Adrenal gland (tissue), 12 donors: ENCODE measurements around the gene RAB5B. TPM values are rescaled to one million over a fixed set of nuclear protein-coding genes. Genes with fewer than 3 reads are reported as not detected.

Source experiments
- DNase-seq, 7 donors: peaks; one replicate each; pipeline ENCODE4 v3.0.0-alpha.2; 2019 to 2020
- H3K27ac ChIP-seq, 5 donors: fragments of 200-600 bp; sonication (generic) in 4 of 5; 1 replicate in 3 of 5; 2 replicates in 2 of 5; pipeline versions ENCODE4 v1.5.1 to v1.8.0; 2016 to 2020; ENCODE audit warnings: mild to moderate bottlenecking in 1 of 5
- H3K27me3 ChIP-seq: fragments of 200-600 bp; 2 replicates; pipeline ENCODE4 v1.8.0; 2021
- H3K36me3 ChIP-seq, 2 donors: fragments of 200-600 bp; replicated peaks in 1 of 2; 1 replicate in 1 of 2; 2 replicates in 1 of 2; pipeline versions ENCODE4 v1.5.1 to v1.8.0; 2018 to 2022
- H3K4me1 ChIP-seq, 2 donors: fragments of 200-600 bp; replicated peaks in 1 of 2; 1 replicate in 1 of 2; 2 replicates in 1 of 2; pipeline versions ENCODE4 v1.5.1 to v1.8.0; 2018 to 2021
- H3K4me3 ChIP-seq, 4 donors: fragments of 200-600 bp; sonication (generic) in 3 of 4; one replicate each; pipeline ENCODE4 v1.5.1; 2016 to 2018
- H3K9me3 ChIP-seq, 3 donors: fragments of 200-600 bp; sonication (generic) in 1 of 3; replicated peaks in 1 of 3; 1 replicate in 2 of 3; 2 replicates in 1 of 3; pipeline versions ENCODE4 v1.5.1 to v1.8.0; 2016 to 2021
- POLR2A ChIP-seq, 2 donors: fragments of 450-650 bp; IDR thresholded peaks; one replicate each; pipeline ENCODE4 v1.6.1; 2017; ENCODE audit warnings: antibody characterized with exemption in 2 of 2, mild to moderate bottlenecking in 2 of 2, moderate library complexity in 1 of 2
- WGBS, 4 donors: extraction: QIAGEN DNeasy Blood & Tissue Kit in 2 of 4; methylation state at CpG; one replicate each; pipeline versions ENCODE4 v1.1.5 to v1.1.7; 2013 to 2017; 5-methylcytosine and 5-hydroxymethylcytosine counted together
- intact Hi-C, 2 donors: fragments of 100-400 bp; cut with DNase I; formaldehyde crosslinking; loops; one replicate each; pipeline versions ENCODE4 v1.14.1 to v1.15.0; 2022 to 2023
- polyA plus RNA-seq, 3 donors: library from polyadenylated mRNA; stranded (reverse); fragments of 200-250 nt in 2 of 3; fragments of 350-450 nt in 1 of 3; fragmentation: Illumina TruSeq in 1 of 3; extraction: RNeasy Lipid Tissue Mini Kit (QIAGEN cat#74804) in 1 of 3; gene quantifications; one replicate each; pipeline ENCODE4 v1.2.3, GENCODE V29; 2013 to 2014
- total RNA-seq, 9 donors: library from RNA; depleted of rRNA in 4 of 9; stranded (reverse); fragments of >200 nt in 4 of 9; fragments of 120-200 nt in 1 of 9; fragmentation: NEBNext Ultra II Directional in 1 of 9; extraction: Animal tissue kit (Norgen Biotek cat#: 25700) in 1 of 9; gene quantifications; one replicate each; pipeline versions ENCODE4 v1.1.0 to v1.2.4, GENCODE V29; 2013 to 2023
- TF ChIP-seq, protein P1 (sequence below), 6 experiments: fragments of 450-650 bp in 4 of 6; fragments of 200-600 bp in 2 of 6; sonication (generic) in 1 of 6; IDR thresholded peaks; 1 replicate in 5 of 6; 2 replicates in 1 of 6; pipeline versions ENCODE4 v1.5.1 to v1.8.0; 2016 to 2021; ENCODE audit warnings: antibody characterized with exemption in 6 of 6, mild to moderate bottlenecking in 2 of 6, moderate library complexity in 1 of 6
- donor health status: healthy with polysubstance abuse.
- donor health status: Bipolar disorder and iron deficiency.
- donor health status: DM: yes; HTN: yes; CAD: no.
- donor health status: DM: no; HTN: no; CAD: no.
- donor health status: DM: no; HTN: no; CAD: no.
- donor health status: DM: yes; HTN: yes; CAD: no.

Gene RAB5B
- total and polyA plus RNA-seq, 12 donors = 34.4 to 137 (median 105) TPM

- no peaks in the 10 kb centered on the region for H3K9me3 ChIP-seq
- 7 to 27% (median 19%) methylated on average over 1 of the region's 1 CpG for WGBS, 4 donors
- no peak for TF ChIP-seq POLR2A (IDR thresholded peaks at IDR 0.05)
- TF ChIP-seq, protein P1, sequence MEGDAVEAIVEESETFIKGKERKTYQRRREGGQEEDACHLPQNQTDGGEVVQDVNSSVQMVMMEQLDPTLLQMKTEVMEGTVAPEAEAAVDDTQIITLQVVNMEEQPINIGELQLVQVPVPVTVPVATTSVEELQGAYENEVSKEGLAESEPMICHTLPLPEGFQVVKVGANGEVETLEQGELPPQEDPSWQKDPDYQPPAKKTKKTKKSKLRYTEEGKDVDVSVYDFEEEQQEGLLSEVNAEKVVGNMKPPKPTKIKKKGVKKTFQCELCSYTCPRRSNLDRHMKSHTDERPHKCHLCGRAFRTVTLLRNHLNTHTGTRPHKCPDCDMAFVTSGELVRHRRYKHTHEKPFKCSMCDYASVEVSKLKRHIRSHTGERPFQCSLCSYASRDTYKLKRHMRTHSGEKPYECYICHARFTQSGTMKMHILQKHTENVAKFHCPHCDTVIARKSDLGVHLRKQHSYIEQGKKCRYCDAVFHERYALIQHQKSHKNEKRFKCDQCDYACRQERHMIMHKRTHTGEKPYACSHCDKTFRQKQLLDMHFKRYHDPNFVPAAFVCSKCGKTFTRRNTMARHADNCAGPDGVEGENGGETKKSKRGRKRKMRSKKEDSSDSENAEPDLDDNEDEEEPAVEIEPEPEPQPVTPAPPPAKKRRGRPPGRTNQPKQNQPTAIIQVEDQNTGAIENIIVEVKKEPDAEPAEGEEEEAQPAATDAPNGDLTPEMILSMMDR (IDR thresholded peaks at IDR 0.05) = no peak
- H3K36me3 ChIP-seq = no peaks in the 10 kb centered on the region
- intact Hi-C loops = no loop called here
- no peak for DNase-seq
- no peaks in the 10 kb centered on the region for H3K27me3 ChIP-seq
- peak overlapping the region; percentile 86 to 95 (median 91) for H3K27ac ChIP-seq
- H3K4me1 ChIP-seq = peaks cover 15 to 36% of the 10 kb centered on the region in 2 donors
- H3K4me3 ChIP-seq = peak overlapping the region in 3 of 4 donors; percentile 37 to 64 (median 39)
Measured at GRCh38 chr12:55972456-55972855, 1.4 kb upstream of the RAB5B start.

- Histone ChIP-seq H3K27me3 (no peaks in the 10 kb centered on the region), H3K4me3 (peak overlapping the region; percentile 28 to 64 (median 38)), H3K36me3 (no peaks in the 10 kb centered on the region), H3K27ac (peak overlapping the region; percentile 86 to 95 (median 91)), H3K4me1 (peaks cover 14 to 38% of the 10 kb centered on the region in 2 donors), H3K9me3 (no peaks in the 10 kb centered on the region)
- 0 to 1% (median 0%) methylated on average over 18 of the region's 18 CpGs for WGBS, 4 donors
- DNase-seq = peak in 1 of 7 donors; percentile 19
- TF ChIP-seq POLR2A (IDR thresholded peaks at IDR 0.05) = peak; percentile 86 to 94
- TF ChIP-seq, protein P1 (IDR thresholded peaks at IDR 0.05) = peak in 1 of 6 experiments; percentile 16
- intact Hi-C loops = no loop called here
Measured at GRCh38 chr12:55972911-55973598, 823 bp upstream of the RAB5B start.

GRCh38 chr12:55974308-55974730 lies 441 bp downstream of the RAB5B start:
- no peak for TF ChIP-seq POLR2A (IDR thresholded peaks at IDR 0.05)
- TF ChIP-seq, protein P1 (IDR thresholded peaks at IDR 0.05) = no peak
- DNase-seq = peak in 6 of 7 donors; percentile 62 to 82 (median 66)
- Histone ChIP-seq H3K36me3 (peaks cover 0 to 1% of the 10 kb centered on the region in 2 donors), H3K4me1 (peaks cover 14 to 38% of the 10 kb centered on the region in 2 donors), H3K27me3 (no peaks in the 10 kb centered on the region), H3K27ac (peak overlapping the region; percentile 92 to 98 (median 95)), H3K9me3 (no peaks in the 10 kb centered on the region), H3K4me3 (peak overlapping the region; percentile 46 to 97 (median 87))
- 0 to 1% (median 0%) methylated on average over 10 to 15 of the region's 15 CpGs for WGBS, 4 donors
- intact Hi-C loops = no loop called here

- H3K36me3 ChIP-seq = peaks cover 0 to 11% of the 10 kb centered on the region in 2 donors
- intact Hi-C loops = no loop called here
- no peaks in the 10 kb centered on the region for H3K27me3 ChIP-seq
- WGBS, 4 donors = 88 to 98% (median 92%) methylated on average over 7 of the region's 7 CpGs
- no peak overlapping the region for H3K27ac ChIP-seq
- H3K9me3 ChIP-seq = no peaks in the 10 kb centered on the region
- peaks cover 8 to 38% of the 10 kb centered on the region in 2 donors for H3K4me1 ChIP-seq
- no peak overlapping the region for H3K4me3 ChIP-seq
- DNase-seq = no peak
- TF ChIP-seq, protein P1 (IDR thresholded peaks at IDR 0.05) = no peak
- no peak for TF ChIP-seq POLR2A (IDR thresholded peaks at IDR 0.05)
Measured at GRCh38 chr12:55978393-55978792, 4.5 kb downstream of the RAB5B start.
